Measurements from ENCODE around the gene ZNF791. TPM values are rescaled to one million over a fixed set of nuclear protein-coding genes. Genes with fewer than 3 reads are reported as not detected.
A peak's percentile ranks its signal among the peaks of the same experiment; 100 is the strongest.

Gene ZNF791
- total and polyA plus RNA-seq, 4 donors = 17.4 to 20.8 (median 18.4) TPM

- no peaks in the 10 kb centered on the region for H3K9me3 ChIP-seq (ENCODE audit: control insufficient read depth, insufficient read depth, low read length)
- H3K27me3 ChIP-seq (ENCODE audit: control insufficient read depth, insufficient read depth, low read length) = no peaks in the 10 kb centered on the region
- DNase-seq (ENCODE audit: low read depth in 4 of 6, low spot score in 6 of 6) = no peak
- no peak overlapping the region for H3K4me3 ChIP-seq (ENCODE audit: low read depth, low read length)
- peaks cover 15% of the 10 kb centered on the region for H3K4me1 ChIP-seq (ENCODE audit: control insufficient read depth, insufficient read depth, low read length)
- 98% methylated on average over 4 of the region's 10 CpGs for WGBS (ENCODE audit: insufficient coverage)
- peaks cover 12% of the 10 kb centered on the region for H3K36me3 ChIP-seq (ENCODE audit: control insufficient read depth, insufficient read depth, low read length)
- no peak overlapping the region for H3K27ac ChIP-seq (ENCODE audit: low read depth, low read length)
Observed at GRCh38 chr19:12646551-12646950, 35.8 kb downstream of the ZNF791 start.

- WGBS (ENCODE audit: insufficient coverage) = 77% methylated on average over 3 of the region's 8 CpGs
- H3K4me1 ChIP-seq (ENCODE audit: control insufficient read depth, insufficient read depth, low read length) = peaks cover 15% of the 10 kb centered on the region
- no peak for DNase-seq (ENCODE audit: low read depth in 4 of 6, low spot score in 6 of 6)
- H3K9me3 ChIP-seq (ENCODE audit: control insufficient read depth, insufficient read depth, low read length) = no peaks in the 10 kb centered on the region
- no peak overlapping the region for H3K27ac ChIP-seq (ENCODE audit: low read depth, low read length)
- H3K4me3 ChIP-seq (ENCODE audit: low read depth, low read length) = no peak overlapping the region
- H3K27me3 ChIP-seq (ENCODE audit: control insufficient read depth, insufficient read depth, low read length) = no peaks in the 10 kb centered on the region
- peaks cover 17% of the 10 kb centered on the region for H3K36me3 ChIP-seq (ENCODE audit: control insufficient read depth, insufficient read depth, low read length)
Observed at GRCh38 chr19:12647047-12647446, 36.3 kb downstream of the ZNF791 start.

GRCh38 chr19:12647490-12648071, 36.9 kb downstream of the ZNF791 start:
- Histone ChIP-seq H3K4me3 (ENCODE audit: low read depth, low read length) (no peak overlapping the region), H3K9me3 (ENCODE audit: control insufficient read depth, insufficient read depth, low read length) (no peaks in the 10 kb centered on the region), H3K4me1 (ENCODE audit: control insufficient read depth, insufficient read depth, low read length) (peaks cover 15% of the 10 kb centered on the region), H3K27me3 (ENCODE audit: control insufficient read depth, insufficient read depth, low read length) (no peaks in the 10 kb centered on the region), H3K27ac (ENCODE audit: low read depth, low read length) (no peak overlapping the region), H3K36me3 (ENCODE audit: control insufficient read depth, insufficient read depth, low read length) (peaks cover 20% of the 10 kb centered on the region)
- 6% methylated on average over 31 of the region's 31 CpGs for WGBS (ENCODE audit: insufficient coverage)
- peak in 2 of 6 donors; percentile 33 to 58 for DNase-seq (ENCODE audit: low read depth in 4 of 6, low spot score in 6 of 6)

- no peak overlapping the region for H3K27ac ChIP-seq (ENCODE audit: low read depth, low read length)
- 16% methylated on average over 25 of the region's 29 CpGs for WGBS (ENCODE audit: insufficient coverage)
Observed at GRCh38 chr19:12648088-12648487, 37.4 kb downstream of the ZNF791 start.

GRCh38 chr19:12649941-12650340, 39.2 kb downstream of the ZNF791 start:
- Histone ChIP-seq H3K27me3 (ENCODE audit: control insufficient read depth, insufficient read depth, low read length) (no peaks in the 10 kb centered on the region), H3K4me3 (ENCODE audit: low read depth, low read length) (no peak overlapping the region), H3K27ac (ENCODE audit: low read depth, low read length) (no peak overlapping the region), H3K36me3 (ENCODE audit: control insufficient read depth, insufficient read depth, low read length) (peaks cover 31% of the 10 kb centered on the region), H3K9me3 (ENCODE audit: control insufficient read depth, insufficient read depth, low read length) (no peaks in the 10 kb centered on the region), H3K4me1 (ENCODE audit: control insufficient read depth, insufficient read depth, low read length) (peaks cover 15% of the 10 kb centered on the region)
- no peak for DNase-seq (ENCODE audit: low read depth in 4 of 6, low spot score in 6 of 6)
- WGBS (ENCODE audit: insufficient coverage) = 95% methylated on average over 8 of the region's 10 CpGs

More at GRCh38 chr19:12648088-12648487, 37.4 kb downstream of the ZNF791 start:
- Histone ChIP-seq H3K9me3 (ENCODE audit: control insufficient read depth, insufficient read depth, low read length) (no peaks in the 10 kb centered on the region), H3K27me3 (ENCODE audit: control insufficient read depth, insufficient read depth, low read length) (no peaks in the 10 kb centered on the region), H3K4me1 (ENCODE audit: control insufficient read depth, insufficient read depth, low read length) (peaks cover 15% of the 10 kb centered on the region), H3K36me3 (ENCODE audit: control insufficient read depth, insufficient read depth, low read length) (peaks cover 18% of the 10 kb centered on the region), H3K4me3 (ENCODE audit: low read depth, low read length) (no peak overlapping the region)
- no peak for DNase-seq (ENCODE audit: low read depth in 4 of 6, low spot score in 6 of 6)

GRCh38 chr19:12652219-12652618, 41.5 kb downstream of the ZNF791 start:
- Histone ChIP-seq H3K27me3 (ENCODE audit: control insufficient read depth, insufficient read depth, low read length) (no peaks in the 10 kb centered on the region), H3K4me1 (ENCODE audit: control insufficient read depth, insufficient read depth, low read length) (peaks cover 15% of the 10 kb centered on the region), H3K4me3 (ENCODE audit: low read depth, low read length) (no peak overlapping the region), H3K36me3 (ENCODE audit: control insufficient read depth, insufficient read depth, low read length) (peaks cover 53% of the 10 kb centered on the region), H3K27ac (ENCODE audit: low read depth, low read length) (no peak overlapping the region), H3K9me3 (ENCODE audit: control insufficient read depth, insufficient read depth, low read length) (no peaks in the 10 kb centered on the region)
- 100% methylated on average over 2 of the region's 6 CpGs for WGBS (ENCODE audit: insufficient coverage)
- no peak for DNase-seq (ENCODE audit: low read depth in 4 of 6, low spot score in 6 of 6)

GRCh38 chr19:12655546-12655945, 44.8 kb downstream of the ZNF791 start:
- Histone ChIP-seq H3K4me3 (ENCODE audit: low read depth, low read length) (no peak overlapping the region), H3K36me3 (ENCODE audit: control insufficient read depth, insufficient read depth, low read length) (peaks cover 77% of the 10 kb centered on the region)
- WGBS (ENCODE audit: insufficient coverage) = 100% methylated on average over 6 of the region's 8 CpGs

GRCh38 chr19:12656899-12657571, 46.3 kb downstream of the ZNF791 start:
- H3K27me3 ChIP-seq (ENCODE audit: control insufficient read depth, insufficient read depth, low read length) = no peaks in the 10 kb centered on the region
- no peak overlapping the region for H3K4me3 ChIP-seq (ENCODE audit: low read depth, low read length)
- H3K36me3 ChIP-seq (ENCODE audit: control insufficient read depth, insufficient read depth, low read length) = peaks cover 82% of the 10 kb centered on the region
- WGBS (ENCODE audit: insufficient coverage) = 49% methylated on average over 40 of the region's 50 CpGs
- H3K9me3 ChIP-seq (ENCODE audit: control insufficient read depth, insufficient read depth, low read length) = no peaks in the 10 kb centered on the region
- H3K27ac ChIP-seq (ENCODE audit: low read depth, low read length) = no peak overlapping the region
- H3K4me1 ChIP-seq (ENCODE audit: control insufficient read depth, insufficient read depth, low read length) = no peaks in the 10 kb centered on the region
- no peak for DNase-seq (ENCODE audit: low read depth in 4 of 6, low spot score in 6 of 6)

More at GRCh38 chr19:12655546-12655945, 44.8 kb downstream of the ZNF791 start:
- Histone ChIP-seq H3K4me1 (ENCODE audit: control insufficient read depth, insufficient read depth, low read length) (no peaks in the 10 kb centered on the region), H3K9me3 (ENCODE audit: control insufficient read depth, insufficient read depth, low read length) (no peaks in the 10 kb centered on the region), H3K27ac (ENCODE audit: low read depth, low read length) (no peak overlapping the region), H3K27me3 (ENCODE audit: control insufficient read depth, insufficient read depth, low read length) (no peaks in the 10 kb centered on the region)
- no peak for DNase-seq (ENCODE audit: low read depth in 4 of 6, low spot score in 6 of 6)

- no peak overlapping the region for H3K27ac ChIP-seq (ENCODE audit: low read depth, low read length)
- H3K9me3 ChIP-seq (ENCODE audit: control insufficient read depth, insufficient read depth, low read length) = no peaks in the 10 kb centered on the region
- 98% methylated on average over 16 of the region's 22 CpGs for WGBS (ENCODE audit: insufficient coverage)
- no peak for DNase-seq (ENCODE audit: low read depth in 4 of 6, low spot score in 6 of 6)
- H3K27me3 ChIP-seq (ENCODE audit: control insufficient read depth, insufficient read depth, low read length) = no peaks in the 10 kb centered on the region
- H3K4me1 ChIP-seq (ENCODE audit: control insufficient read depth, insufficient read depth, low read length) = no peaks in the 10 kb centered on the region
- H3K4me3 ChIP-seq (ENCODE audit: low read depth, low read length) = no peak overlapping the region
- peaks cover 86% of the 10 kb centered on the region for H3K36me3 ChIP-seq (ENCODE audit: control insufficient read depth, insufficient read depth, low read length)
Observed at GRCh38 chr19:12657966-12658365, 47.2 kb downstream of the ZNF791 start.

- Histone ChIP-seq H3K36me3 (ENCODE audit: control insufficient read depth, insufficient read depth, low read length) (peaks cover 88% of the 10 kb centered on the region), H3K9me3 (ENCODE audit: control insufficient read depth, insufficient read depth, low read length) (no peaks in the 10 kb centered on the region), H3K27ac (ENCODE audit: low read depth, low read length) (no peak overlapping the region), H3K27me3 (ENCODE audit: control insufficient read depth, insufficient read depth, low read length) (no peaks in the 10 kb centered on the region), H3K4me3 (ENCODE audit: low read depth, low read length) (no peak overlapping the region), H3K4me1 (ENCODE audit: control insufficient read depth, insufficient read depth, low read length) (peaks cover 6% of the 10 kb centered on the region)
- DNase-seq (ENCODE audit: low read depth in 4 of 6, low spot score in 6 of 6) = no peak
- 95% methylated on average over 10 of the region's 12 CpGs for WGBS (ENCODE audit: insufficient coverage)
Observed at GRCh38 chr19:12660980-12661379, 50.3 kb downstream of the ZNF791 start.
